Measurements from ENCODE around the gene PTPDC1. TPM values are rescaled to one million over a fixed set of nuclear protein-coding genes. Genes with fewer than 3 reads are reported as not detected.
A peak's percentile ranks its signal among the peaks of the same experiment; 100 is the strongest.

PTPDC1 gene
- total and polyA plus RNA-seq, 4 donors: 3.1 to 26.0 (median 7.5) TPM

- Histone ChIP-seq H3K27me3 (ENCODE audit: control insufficient read depth in 3 of 3, insufficient read depth in 3 of 3, low read length in 2 of 3) (no peaks in the 10 kb centered on the region), H3K27ac (ENCODE audit: low read depth in 1 of 2, low read length in 1 of 2) (no peak overlapping the region), H3K4me3 (no peak overlapping the region), H3K4me1 (ENCODE audit: control insufficient read depth in 5 of 5, insufficient read depth in 5 of 5, low read length in 5 of 5) (peaks cover 0 to 13% (median 0%) of the 10 kb centered on the region in 5 donors), H3K9me3 (ENCODE audit: control insufficient read depth in 4 of 4, insufficient read depth in 3 of 4, low read length in 3 of 4) (no peaks in the 10 kb centered on the region), H3K36me3 (ENCODE audit: control insufficient read depth in 4 of 4, insufficient read depth in 4 of 4, low read length in 4 of 4) (peaks cover 0 to 9% (median 1%) of the 10 kb centered on the region in 4 donors), H3K9ac (ENCODE audit: insufficient read depth in 1 of 2, low read length in 2 of 2) (no peak overlapping the region)
- no peak for TF ChIP-seq CTCF (IDR thresholded peaks at IDR 0.05; ENCODE audit: control extremely low read depth, extremely low read depth)
- no peak for ATAC-seq (ENCODE audit: insufficient read depth, low FRiP score)
- WGBS, 2 donors: 30 to 41% methylated on average over 3 of the region's 3 CpGs
- peak; percentile 41 to 75 (median 65) for DNase-seq
Measured at GRCh38 chr9:94108584-94108983, 24.3 kb downstream of the PTPDC1 start.

- peaks cover 0 to 13% (median 0%) of the 10 kb centered on the region in 5 donors for H3K4me1 ChIP-seq (ENCODE audit: control insufficient read depth in 5 of 5, insufficient read depth in 5 of 5, low read length in 5 of 5)
- no peaks in the 10 kb centered on the region for H3K9me3 ChIP-seq (ENCODE audit: control insufficient read depth in 4 of 4, insufficient read depth in 3 of 4, low read length in 3 of 4)
- H3K4me3 ChIP-seq: no peak overlapping the region
- WGBS, 2 donors: 75 to 91% methylated on average over 3 of the region's 3 CpGs
- TF ChIP-seq CTCF (IDR thresholded peaks at IDR 0.05; ENCODE audit: control extremely low read depth, extremely low read depth): no peak
- H3K36me3 ChIP-seq (ENCODE audit: control insufficient read depth in 4 of 4, insufficient read depth in 4 of 4, low read length in 4 of 4): peaks cover 0 to 9% (median 1%) of the 10 kb centered on the region in 4 donors
- ATAC-seq (ENCODE audit: insufficient read depth, low FRiP score) (no peak), DNase-seq (no peak)
- no peaks in the 10 kb centered on the region for H3K27me3 ChIP-seq (ENCODE audit: control insufficient read depth in 3 of 3, insufficient read depth in 3 of 3, low read length in 2 of 3)
- H3K9ac ChIP-seq (ENCODE audit: insufficient read depth in 1 of 2, low read length in 2 of 2): no peak overlapping the region
- H3K27ac ChIP-seq (ENCODE audit: low read depth in 1 of 2, low read length in 1 of 2): no peak overlapping the region
Measured at GRCh38 chr9:94110821-94111252, 26.6 kb downstream of the PTPDC1 start.

GRCh38 chr9:94111446-94111845 lies 27.2 kb downstream of the PTPDC1 start:
- H3K4me1 ChIP-seq (ENCODE audit: control insufficient read depth in 5 of 5, insufficient read depth in 5 of 5, low read length in 5 of 5): peaks cover 0 to 13% (median 0%) of the 10 kb centered on the region in 5 donors
- H3K36me3 ChIP-seq (ENCODE audit: control insufficient read depth in 4 of 4, insufficient read depth in 4 of 4, low read length in 4 of 4): peaks cover 0 to 5% (median 0%) of the 10 kb centered on the region in 4 donors
- no peak overlapping the region for H3K4me3 ChIP-seq
- no peak for TF ChIP-seq CTCF (IDR thresholded peaks at IDR 0.05; ENCODE audit: control extremely low read depth, extremely low read depth)
- H3K27ac ChIP-seq (ENCODE audit: low read depth in 1 of 2, low read length in 1 of 2): no peak overlapping the region
- WGBS, 2 donors: 87 to 91% methylated on average over 2 of the region's 2 CpGs
- no peaks in the 10 kb centered on the region for H3K27me3 ChIP-seq (ENCODE audit: control insufficient read depth in 3 of 3, insufficient read depth in 3 of 3, low read length in 2 of 3)
- no peak for ATAC-seq (ENCODE audit: insufficient read depth, low FRiP score)
- no peak for DNase-seq
- no peak overlapping the region for H3K9ac ChIP-seq (ENCODE audit: insufficient read depth in 1 of 2, low read length in 2 of 2)
- no peaks in the 10 kb centered on the region for H3K9me3 ChIP-seq (ENCODE audit: control insufficient read depth in 4 of 4, insufficient read depth in 3 of 4, low read length in 3 of 4)
